ENCODE data around the gene BPGM. TPM values are rescaled to one million over a fixed set of nuclear protein-coding genes. Genes with fewer than 3 reads are reported as not detected.

Gene BPGM
- total and polyA plus RNA-seq, 7 donors: 9.0 to 22.8 (median 14.8) TPM

DNA sequence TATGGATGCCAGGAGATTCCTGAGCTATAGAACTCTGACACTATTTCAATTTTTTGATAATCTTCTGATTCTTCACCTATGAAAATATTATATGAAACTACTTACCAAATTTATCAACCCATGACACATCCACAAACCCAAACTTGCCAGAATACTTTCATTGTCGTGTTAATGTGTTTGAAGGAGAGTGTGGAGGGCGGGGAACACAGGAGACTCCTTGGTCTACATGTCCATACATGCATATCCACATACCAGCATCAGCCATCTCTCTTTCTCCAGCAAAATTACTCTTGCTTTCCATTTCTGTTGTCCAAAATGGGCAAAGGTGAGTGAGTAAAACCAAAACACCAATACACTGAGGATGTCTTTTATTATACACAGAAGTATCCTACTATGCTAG, 23.5 kb upstream of the BPGM start:
- Histone ChIP-seq H3K27me3 (peaks cover 0 to 10% (median 0%) of the 10 kb centered on the region in 3 donors), H3K9me3 (no peaks in the 10 kb centered on the region), H3K4me1 (peaks cover 0 to 15% (median 0%) of the 10 kb centered on the region in 4 donors), H3K36me3 (no peaks in the 10 kb centered on the region), H3K27ac (no peak overlapping the region), H3K4me3 (no peak overlapping the region)
- intact Hi-C loops (cut with DNase I): no loop called here
- DNase-seq: no peak
- WGBS, 2 donors: 72 to 79% methylated on average over 2 of the region's 2 CpGs
- TF ChIP-seq EP300 (IDR thresholded peaks at IDR 0.05) (no peak), CTCF (IDR thresholded peaks at IDR 0.05) (no peak), POLR2A (IDR thresholded peaks at IDR 0.05) (no peak), POLR2AphosphoS5 (IDR thresholded peaks at IDR 0.05) (no peak)

GRCh38 chr7:134625550-134625949, 21.1 kb upstream of the BPGM start:
- 40 to 53% methylated on average over 3 of the region's 3 CpGs for WGBS, 2 donors
- intact Hi-C loops (cut with DNase I): no loop called here
- no peaks in the 10 kb centered on the region for H3K36me3 ChIP-seq
- H3K9me3 ChIP-seq: no peaks in the 10 kb centered on the region
- no peak for DNase-seq
- H3K27ac ChIP-seq: no peak overlapping the region
- TF ChIP-seq POLR2A (IDR thresholded peaks at IDR 0.05) (no peak), EP300 (IDR thresholded peaks at IDR 0.05) (no peak), CTCF (IDR thresholded peaks at IDR 0.05) (no peak), POLR2AphosphoS5 (IDR thresholded peaks at IDR 0.05) (no peak)
- peaks cover 0 to 13% (median 0%) of the 10 kb centered on the region in 3 donors for H3K27me3 ChIP-seq
- H3K4me3 ChIP-seq: no peak overlapping the region
- no peaks in the 10 kb centered on the region for H3K4me1 ChIP-seq

DNA sequence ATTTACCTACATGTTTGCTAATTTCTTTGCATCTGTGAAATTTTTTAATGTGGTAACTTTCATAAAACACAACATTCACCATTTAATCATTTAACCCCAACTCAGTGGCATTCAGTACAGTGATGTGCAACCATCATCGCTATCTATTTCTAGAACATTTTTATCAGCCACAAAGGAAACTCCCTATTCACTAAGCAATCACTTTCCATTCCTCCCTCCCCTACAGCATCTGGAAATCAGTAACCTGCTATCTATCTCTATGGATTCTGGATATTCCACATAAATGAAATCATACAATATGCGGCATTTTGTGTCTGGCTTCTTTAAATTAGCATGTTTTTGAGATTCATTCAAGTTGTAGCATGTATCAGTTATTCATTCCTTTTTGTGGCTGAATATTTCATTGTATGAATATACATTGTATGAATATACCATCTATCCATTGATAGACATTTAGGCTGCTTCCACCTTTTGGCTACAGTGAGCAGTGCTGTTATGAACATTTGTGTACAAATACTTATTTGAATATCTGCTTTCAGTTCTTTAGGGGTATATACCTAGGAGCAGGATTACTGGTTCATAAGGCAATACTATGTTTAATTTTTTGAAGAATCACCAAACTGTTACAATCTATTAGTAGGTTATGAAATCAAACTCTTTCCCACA, 19.4 kb upstream of the BPGM start:
- no peaks in the 10 kb centered on the region for H3K36me3 ChIP-seq
- intact Hi-C loops (cut with DNase I): no loop called here
- no peaks in the 10 kb centered on the region for H3K9me3 ChIP-seq
- H3K4me1 ChIP-seq: no peaks in the 10 kb centered on the region
- 86 to 92% methylated on average over 2 of the region's 2 CpGs for WGBS, 2 donors
- no peak overlapping the region for H3K27ac ChIP-seq
- TF ChIP-seq CTCF (IDR thresholded peaks at IDR 0.05) (no peak), POLR2AphosphoS5 (IDR thresholded peaks at IDR 0.05) (no peak), POLR2A (IDR thresholded peaks at IDR 0.05) (no peak), EP300 (IDR thresholded peaks at IDR 0.05) (no peak)
- DNase-seq: no peak
- H3K4me3 ChIP-seq: no peak overlapping the region
- H3K27me3 ChIP-seq: peaks cover 0 to 13% (median 0%) of the 10 kb centered on the region in 3 donors

- intact Hi-C loops (cut with DNase I): no loop called here
- DNase-seq: no peak
- no peaks in the 10 kb centered on the region for H3K4me1 ChIP-seq
- H3K27ac ChIP-seq: no peak overlapping the region
- TF ChIP-seq POLR2A (IDR thresholded peaks at IDR 0.05): no peak
- TF ChIP-seq POLR2AphosphoS5 (IDR thresholded peaks at IDR 0.05): no peak
- TF ChIP-seq EP300 (IDR thresholded peaks at IDR 0.05): no peak
- no peak for TF ChIP-seq CTCF (IDR thresholded peaks at IDR 0.05)
- H3K27me3 ChIP-seq: peaks cover 0 to 12% (median 0%) of the 10 kb centered on the region in 3 donors
- no peak overlapping the region for H3K4me3 ChIP-seq
- 0% methylated on average over 1 of the region's 1 CpG for WGBS, 2 donors
- no peaks in the 10 kb centered on the region for H3K36me3 ChIP-seq
- no peaks in the 10 kb centered on the region for H3K9me3 ChIP-seq
These were observed 18.9 kb upstream of the BPGM start for GRCh38 chr7:134627775-134628153.

GRCh38 chr7:134629445-134629844, 17.2 kb upstream of the BPGM start:
- intact Hi-C loops (cut with DNase I): no loop called here
- Histone ChIP-seq H3K4me3 (no peak overlapping the region), H3K36me3 (no peaks in the 10 kb centered on the region), H3K4me1 (no peaks in the 10 kb centered on the region), H3K27me3 (peaks cover 0 to 6% (median 0%) of the 10 kb centered on the region in 3 donors), H3K9me3 (no peaks in the 10 kb centered on the region), H3K27ac (no peak overlapping the region)
- TF ChIP-seq POLR2AphosphoS5 (IDR thresholded peaks at IDR 0.05): no peak
- TF ChIP-seq POLR2A (IDR thresholded peaks at IDR 0.05): no peak
- DNase-seq: no peak
